Panc1 (cell line): ENCODE results near the gene SMC5. TPM values are rescaled to one million over a fixed set of nuclear protein-coding genes. Genes with fewer than 3 reads are reported as not detected.
A peak's percentile ranks its signal among the peaks of the same experiment; 100 is the strongest.

Experiments used
- ATAC-seq: fragments of 200-7000 bp; cut with Tn5 transposase; 2 replicates; pipeline ENCODE4 v1.9.1; 2020; ENCODE audit warnings: mild to moderate bottlenecking, moderate library complexity
- BruUV-seq: library from RNA; stranded (reverse); fragments of 400-500 nt; replicated peaks from 2 replicates; lab custom pipeline; 2021; lab: Mats Ljungman, UMichigan
- CTCF ChIA-PET: fragments of 300-600 bp; sonication (Branson Sonifier 250); formaldehyde crosslinking; loops from one replicate; lab custom pipeline; 2022; ENCODE audit warnings: antibody characterized with exemption; lab: Charles Lee
- POLR2A ChIA-PET: fragments of 300-600 bp; sonication (Branson Sonifier 250); formaldehyde crosslinking; loops from one replicate; lab custom pipeline; 2022; ENCODE audit warnings: antibody characterized with exemption; lab: Charles Lee
- DNase-seq: peaks from one replicate; pipeline ENCODE4 v3.0.0-alpha.2; 2010; ENCODE audit warnings: low read depth, low spot score
- H3K27ac ChIP-seq: 2 replicates; pipeline ENCODE4 v1.5.1; 2011; ENCODE audit warnings: mild to moderate bottlenecking, low read length, inconsistent platforms
- H3K27me3 ChIP-seq: fragments of 200-500 bp; sonication (Bioruptor generic); 2 replicates; pipeline ENCODE4 v1.6.0; 2014; ENCODE audit warnings: low read length, inconsistent platforms; ENCODE audit not compliant: control insufficient read depth, insufficient read depth
- H3K36me3 ChIP-seq: fragments of 200-500 bp; sonication (Bioruptor generic); 2 replicates; pipeline ENCODE4 v1.5.1; 2014; ENCODE audit warnings: inconsistent platforms, mild to moderate bottlenecking, low read length, moderate library complexity; ENCODE audit not compliant: control insufficient read depth, insufficient read depth
- H3K4me1 ChIP-seq: 2 replicates; pipeline ENCODE4 v1.5.1; 2011; ENCODE audit warnings: inconsistent platforms, mild to moderate bottlenecking, low read length, moderate library complexity; ENCODE audit not compliant: control insufficient read depth, insufficient read depth
- H3K4me3 ChIP-seq, 2 experiments: 2 replicates each; pipeline ENCODE4 v1.5.1; 2011 to 2012; ENCODE audit warnings: low read depth in 2 of 2, low read length in 2 of 2, mild to moderate bottlenecking in 2 of 2, inconsistent platforms in 1 of 2, moderate library complexity in 1 of 2
- H3K9me3 ChIP-seq: fragments of 200-500 bp; sonication (Bioruptor generic); 2 replicates; pipeline ENCODE4 v1.5.1; 2014; ENCODE audit warnings: low read depth, mild to moderate bottlenecking, inconsistent platforms, low read length, moderate library complexity; ENCODE audit not compliant: control insufficient read depth, insufficient read depth
- CTCF ChIP-seq: fragments of 450-650 bp; IDR thresholded peaks from 2 replicates; pipeline ENCODE4 v1.5.1; 2017; ENCODE audit warnings: mild to moderate bottlenecking
- POLR2AphosphoS5 ChIP-seq: IDR thresholded peaks from 2 replicates; pipeline ENCODE4 v1.6.1; 2012; ENCODE audit warnings: mild to moderate bottlenecking, low read depth, low read length, moderate library complexity
- REST ChIP-seq, 2 experiments: IDR thresholded peaks; 2 replicates each; pipeline ENCODE4 v1.6.1; 2011 to 2012; ENCODE audit warnings: low read depth in 2 of 2, control low read depth in 1 of 2, low read length in 1 of 2, mild to moderate bottlenecking in 1 of 2, moderate library complexity in 1 of 2; ENCODE audit not compliant: insufficient read depth in 1 of 2
- SIN3A ChIP-seq: IDR thresholded peaks from 2 replicates; pipeline ENCODE4 v1.6.1; 2012; ENCODE audit warnings: low read depth, mild to moderate bottlenecking, low read length, moderate library complexity, borderline replicate concordance; ENCODE audit not compliant: insufficient read depth
- TCF7L2 ChIP-seq: IDR thresholded peaks from 2 replicates; pipeline ENCODE4 v1.6.1; 2011; ENCODE audit warnings: mild to moderate bottlenecking, low read depth, low read length, inconsistent platforms
- in situ Hi-C: cut with HindIII; loops from 2 replicates; pipeline ENCODE4 v1.10.0; 2016; ENCODE audit warnings: low sequenced_read_pairs, low pct_unique_long_range_greater_than_20kb
- intact Hi-C: fragments of 100-400 bp; cut with micrococcal nuclease; formaldehyde crosslinking; loops from one replicate; pipeline ENCODE4 v1.10.0; 2022; ENCODE audit not compliant: unreplicated experiment
- total RNA-seq: library from RNA; stranded (reverse); gene quantifications from one replicate; pipeline ENCODE4 v1.2.1, GENCODE V29; 2021; ENCODE audit not compliant: unreplicated experiment

The SMC5 gene
- total RNA-seq, 1 experiment from 2014 or later: 12.9 TPM

GRCh38 chr9:70260007-70260443 lies 1.2 kb downstream of the SMC5 start:
- CTCF ChIA-PET: no interaction called here

GRCh38 chr9:70260606-70261005 lies 1.8 kb downstream of the SMC5 start:
- peak overlapping the region; percentile 84; the same call in 1 of the 2 replicates for H3K27ac ChIP-seq
- POLR2A ChIA-PET: no interaction called here

More at GRCh38 chr9:70260007-70260443, 1.2 kb downstream of the SMC5 start:
- H3K36me3 ChIP-seq: peaks cover 14% of the 10 kb centered on the region
- H3K27ac ChIP-seq: peak overlapping the region; percentile 84
- ATAC-seq: no peak
- intact Hi-C loops: no loop called here
- H3K27me3 ChIP-seq: no peaks in the 10 kb centered on the region
- BruUV-seq: no TSS peak
- peak overlapping the region; percentile 90 to 96 for H3K4me3 ChIP-seq
- H3K9me3 ChIP-seq: no peaks in the 10 kb centered on the region
- in situ Hi-C loops: no loop called here
- POLR2A ChIA-PET: no interaction called here
- no peak for TF ChIP-seq CTCF
- TF ChIP-seq TCF7L2: no peak
- no peak for TF ChIP-seq SIN3A
- no peak for TF ChIP-seq POLR2AphosphoS5
- no peak for TF ChIP-seq REST (IDR thresholded peaks at IDR 0.05; ENCODE audit: insufficient read depth in 1 of 2, low read depth in 2 of 2, low read length in 1 of 2)
- DNase-seq: no peak
- peaks cover 12% of the 10 kb centered on the region for H3K4me1 ChIP-seq

More at GRCh38 chr9:70260606-70261005, 1.8 kb downstream of the SMC5 start:
- in situ Hi-C loops: no loop called here
- BruUV-seq: no TSS peak
- Histone ChIP-seq H3K4me3 (peak overlapping the region; percentile 90 to 96), H3K27me3 (no peaks in the 10 kb centered on the region), H3K4me1 (peaks cover 12% of the 10 kb centered on the region), H3K9me3 (no peaks in the 10 kb centered on the region), H3K36me3 (peaks cover 16% of the 10 kb centered on the region)
- DNase-seq (no peak), ATAC-seq (no peak)
- CTCF ChIA-PET: no interaction called here
- TF ChIP-seq POLR2AphosphoS5 (no peak), TCF7L2 (no peak), CTCF (no peak), SIN3A (no peak), REST (IDR thresholded peaks at IDR 0.05; ENCODE audit: insufficient read depth in 1 of 2, low read depth in 2 of 2, low read length in 1 of 2) (no peak)
- intact Hi-C loops: no loop called here
